Measurements from ENCODE around the gene TUBGCP2. TPM values are rescaled to one million over a fixed set of nuclear protein-coding genes. Genes with fewer than 3 reads are reported as not detected.

Gene TUBGCP2
- polyA plus RNA-seq, 4 donors: 59.3 to 66.0 (median 62.4) TPM

DNA sequence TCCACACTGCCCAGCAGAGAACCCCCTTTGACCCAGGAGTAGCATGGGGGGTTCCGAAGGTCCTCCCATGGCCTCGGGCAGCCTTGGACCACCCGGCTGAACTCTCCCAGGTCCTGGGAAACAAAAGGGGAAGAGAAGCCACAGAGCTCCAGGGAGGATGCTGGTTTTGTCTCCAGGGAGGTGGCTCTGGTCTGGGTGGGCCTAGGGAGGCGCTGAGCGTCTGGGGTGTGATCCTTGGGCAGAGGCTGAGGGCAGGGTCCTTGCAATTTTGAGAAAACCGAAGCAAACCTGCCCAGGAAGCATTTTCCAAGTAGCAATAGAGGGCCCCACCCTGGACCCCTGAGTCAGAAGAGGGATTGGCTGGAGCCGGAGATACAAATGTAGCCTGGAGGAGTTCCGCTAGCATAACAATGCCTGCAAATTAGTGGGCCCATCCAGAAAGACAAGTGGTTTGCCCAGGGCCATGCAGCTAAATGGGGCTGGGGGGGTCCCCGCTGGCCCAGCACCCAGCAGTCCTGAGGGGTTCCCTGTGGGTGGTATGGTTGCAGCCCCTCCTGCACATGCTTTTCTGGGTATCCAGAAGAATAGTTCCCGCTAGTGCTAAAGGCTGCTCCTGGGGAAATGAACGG lies 76.6 kb downstream of the TUBGCP2 start:
- DNase-seq (ENCODE audit: low read depth in 4 of 4, low spot score in 3 of 4): no peak

DNA sequence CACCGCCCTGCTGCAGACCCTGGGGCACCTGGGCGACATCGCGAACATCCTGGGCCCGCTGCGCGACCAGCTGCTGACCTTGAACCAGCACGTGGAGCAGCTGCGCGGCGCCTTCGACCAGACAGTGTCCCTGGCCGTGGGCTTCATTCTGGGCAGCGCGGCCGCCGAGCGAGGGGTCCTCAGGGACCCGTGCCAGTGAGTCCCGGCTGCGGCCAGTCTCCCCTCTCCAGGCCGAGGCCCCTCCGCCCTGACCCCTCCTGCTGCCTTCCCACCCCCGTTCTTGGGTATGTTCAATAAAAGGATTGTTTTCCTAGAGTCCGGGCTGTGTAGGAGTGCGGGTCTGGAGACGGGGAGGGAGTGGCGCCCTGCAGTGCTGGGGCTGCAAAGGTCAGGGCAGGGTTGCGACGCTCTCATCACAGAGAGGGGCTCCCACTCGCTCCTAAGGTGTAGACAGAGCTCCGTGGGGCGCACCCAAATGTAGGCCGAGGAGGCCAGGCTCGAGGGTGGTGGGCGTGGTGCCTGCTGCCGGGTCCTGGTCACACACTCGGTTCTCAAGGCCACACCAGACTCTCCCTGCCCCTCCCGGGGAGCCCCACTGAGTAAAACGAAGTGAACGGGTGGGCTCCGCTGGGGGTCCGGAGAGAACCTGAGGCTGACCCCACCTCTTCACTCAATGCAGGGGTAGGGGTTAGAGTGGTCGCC lies 77.3 kb downstream of the TUBGCP2 start:
- DNase-seq (ENCODE audit: low read depth in 4 of 4, low spot score in 3 of 4): no peak

- no peak for DNase-seq (ENCODE audit: low read depth in 4 of 4, low spot score in 3 of 4)
Measured at GRCh38 chr10:133230387-133231195, 78.1 kb downstream of the TUBGCP2 start.

DNA sequence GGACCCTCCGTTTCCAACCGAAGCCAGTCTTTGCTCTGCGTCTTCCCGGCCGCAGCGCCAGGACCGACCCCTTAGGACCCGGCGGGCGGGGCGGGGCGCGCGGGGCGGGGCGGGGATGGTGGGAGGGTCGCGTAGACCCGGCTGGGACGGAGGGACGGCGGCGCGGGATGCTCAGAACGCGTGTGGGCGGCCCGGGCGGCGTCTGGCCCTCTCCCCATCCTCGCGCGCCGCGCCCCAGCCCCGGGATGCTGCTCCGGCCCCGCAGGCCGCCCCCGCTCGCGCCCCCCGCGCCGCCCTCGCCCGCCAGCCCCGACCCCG lies 78.7 kb downstream of the TUBGCP2 start, which contains the start of gene UTF1:
UTF1 (plus strand) TSS at position 174 of the 318 bp plus-strand sequence; CDS start at position 246, 72 bp downstream.
- DNase-seq (ENCODE audit: low read depth in 4 of 4, low spot score in 3 of 4): no peak

- no peak for DNase-seq (ENCODE audit: low read depth in 4 of 4, low spot score in 3 of 4)
Measured at GRCh38 chr10:133229265-133230043, 79.2 kb downstream of the TUBGCP2 start.

Other genes starting within 250 kb of the TUBGCP2 start
- gene ADGRA1, start 220.9 kb downstream of the TUBGCP2 start, polyA plus RNA-seq (ENCODE audit: insufficient read length in 4 of 4): 1 to 10 TPM; 1.2 to 1.9 (median 1.5) TPM
- gene KNDC1, start 148.7 kb downstream of the TUBGCP2 start, polyA plus RNA-seq (ENCODE audit: insufficient read length in 4 of 4): 1 to 10 TPM; 5.9 to 9.9 (median 7.1) TPM
- gene UTF1, start 78.7 kb downstream of the TUBGCP2 start, polyA plus RNA-seq (ENCODE audit: insufficient read length in 4 of 4): under 1 TPM in 1 of 4 donors, not detected in 3; 0.26 TPM
- under 1 TPM; 0.06 to 0.24 (median 0.18) TPM for gene VENTX, start 71.0 kb downstream of the TUBGCP2 start, polyA plus RNA-seq (ENCODE audit: insufficient read length in 4 of 4)
- gene ADAM8, start 32.0 kb downstream of the TUBGCP2 start, polyA plus RNA-seq (ENCODE audit: insufficient read length in 4 of 4): 1 to 10 TPM; 2.2 to 2.7 (median 2.5) TPM
- 10 to 100 TPM; 32.9 to 41.8 (median 38.8) TPM for gene ZNF511, start within 50 bp of the TUBGCP2 start, polyA plus RNA-seq (ENCODE audit: insufficient read length in 4 of 4)
- under 1 TPM in 3 of 4 donors, not detected in 1; 0.19 to 0.38 (median 0.21) TPM for gene CALY, start 28.0 kb upstream of the TUBGCP2 start, polyA plus RNA-seq (ENCODE audit: insufficient read length in 4 of 4)
- 1 to 10 TPM; 2.4 to 5.7 (median 4.0) TPM for gene PRAP1, start 38.5 kb upstream of the TUBGCP2 start, polyA plus RNA-seq (ENCODE audit: insufficient read length in 4 of 4)
- 10 to 100 TPM; 14.7 to 28.7 (median 18.1) TPM for gene FUOM, start 49.1 kb upstream of the TUBGCP2 start, polyA plus RNA-seq (ENCODE audit: insufficient read length in 4 of 4)
- gene ECHS1, start 64.5 kb upstream of the TUBGCP2 start, polyA plus RNA-seq (ENCODE audit: insufficient read length in 4 of 4): 100 to 1,000 TPM; 140 to 163 (median 150) TPM
- gene PAOX, start 70.4 kb upstream of the TUBGCP2 start, polyA plus RNA-seq (ENCODE audit: insufficient read length in 4 of 4): 1 to 10 TPM; 5.5 to 7.6 (median 5.8) TPM
- gene MTG1, start 85.3 kb upstream of the TUBGCP2 start, polyA plus RNA-seq (ENCODE audit: insufficient read length in 4 of 4): 10 to 100 TPM; 63.9 to 73.6 (median 67.1) TPM
- gene SPRN, start 115.8 kb upstream of the TUBGCP2 start, polyA plus RNA-seq (ENCODE audit: insufficient read length in 4 of 4): 1 to 10 TPM; 3.9 to 5.1 (median 4.5) TPM
- 1 to 10 TPM; 1.1 to 2.8 (median 1.7) TPM for gene SCART1, start 145.1 kb upstream of the TUBGCP2 start, polyA plus RNA-seq (ENCODE audit: insufficient read length in 4 of 4)
- gene CYP2E1, start 218.5 kb upstream of the TUBGCP2 start, polyA plus RNA-seq (ENCODE audit: insufficient read length in 4 of 4): 1 to 10 TPM in 3 of 4 donors, under 1 TPM in 1; 0.46 to 2.5 (median 1.7) TPM

All from right renal pelvis (tissue), 4 donors.